SK-N-SH treated with all-trans-retinoic acid at 6 μM for 48 hours (cell line): Measurements from ENCODE around the gene AP2M1.

ENCODE experiments used
- ATAC-seq: fragments of 200-7000 bp; cut with Tn5 transposase; 3 replicates; pipeline ENCODE4 v1.9.1; 2020; ENCODE audit warnings: mild to moderate bottlenecking, moderate library complexity
- ARNTL ChIP-seq: fragments of 450-650 bp; formaldehyde crosslinking; IDR thresholded peaks from 2 replicates; pipeline ENCODE4 v1.5.0; 2020; ENCODE audit warnings: low read depth, mild to moderate bottlenecking, moderate library complexity, borderline replicate concordance
- CREB5 ChIP-seq: fragments of 250-450 bp; sonication (Bioruptor Pico); IDR thresholded peaks from 2 replicates; pipeline ENCODE4 v1.5.1; 2020; ENCODE audit warnings: low read depth, mild to moderate bottlenecking, moderate library complexity
- CSDC2 ChIP-seq: fragments of 250-450 bp; sonication (Bioruptor Pico); IDR thresholded peaks from 2 replicates; pipeline ENCODE4 v1.5.0; 2020; ENCODE audit warnings: mild to moderate bottlenecking, moderate library complexity
- CSRNP3 ChIP-seq: fragments of 250-450 bp; sonication (Bioruptor Pico); IDR thresholded peaks from 2 replicates; pipeline ENCODE4 v1.5.1; 2021; ENCODE audit warnings: mild to moderate bottlenecking, moderate library complexity
- ESRRG ChIP-seq: fragments of 250-450 bp; sonication (Bioruptor Pico); IDR thresholded peaks from 2 replicates; pipeline ENCODE4 v1.6.1; 2021; ENCODE audit warnings: mild to moderate bottlenecking
- GLIS3 ChIP-seq: fragments of 250-450 bp; sonication (Bioruptor Pico); IDR thresholded peaks from 2 replicates; pipeline ENCODE4 v1.5.0; 2020; ENCODE audit warnings: mild to moderate bottlenecking, moderate library complexity
- ISL1 ChIP-seq: fragments of 250-450 bp; sonication (Bioruptor Pico); IDR thresholded peaks from 2 replicates; pipeline ENCODE4 v2.1.2; 2022; ENCODE audit warnings: mild to moderate bottlenecking, moderate library complexity
- OSR1 ChIP-seq: fragments of 250-450 bp; sonication (Bioruptor Pico); IDR thresholded peaks from 2 replicates; pipeline ENCODE4 v1.8.0; 2022; ENCODE audit warnings: moderate library complexity, mild to moderate bottlenecking, inconsistent platforms
- PPARA ChIP-seq: fragments of 250-450 bp; sonication (Bioruptor Pico); IDR thresholded peaks from 2 replicates; pipeline ENCODE4 v1.5.0; 2020; ENCODE audit warnings: mild to moderate bottlenecking, borderline replicate concordance
- RARB ChIP-seq: fragments of 250-450 bp; sonication (Bioruptor Pico); IDR thresholded peaks from 2 replicates; pipeline ENCODE4 v1.8.0; 2021; ENCODE audit warnings: mild to moderate bottlenecking, moderate library complexity
- TCF4 ChIP-seq: fragments of 250-450 bp; sonication (Bioruptor Pico); IDR thresholded peaks from 2 replicates; pipeline ENCODE4 v1.8.0; 2021; ENCODE audit warnings: mild to moderate bottlenecking, moderate library complexity, borderline replicate concordance
- TOX ChIP-seq: fragments of 250-450 bp; sonication (Bioruptor Pico); IDR thresholded peaks from 2 replicates; pipeline ENCODE4 v1.8.0; 2021; ENCODE audit warnings: mild to moderate bottlenecking, moderate library complexity, borderline replicate concordance
- TSHZ2 ChIP-seq: fragments of 250-450 bp; sonication (Bioruptor Pico); IDR thresholded peaks from 2 replicates; pipeline ENCODE4 v1.5.0; 2020; ENCODE audit warnings: mild to moderate bottlenecking, moderate library complexity
- ZFP3 ChIP-seq: fragments of 250-450 bp; sonication (Bioruptor Pico); IDR thresholded peaks from 2 replicates; pipeline ENCODE4 v1.5.0; 2020; ENCODE audit warnings: mild to moderate bottlenecking, moderate library complexity
- ZFP30 ChIP-seq: fragments of 450-650 bp; formaldehyde crosslinking; IDR thresholded peaks from 2 replicates; pipeline ENCODE4 v1.5.0; 2022; ENCODE audit warnings: mild to moderate bottlenecking, moderate library complexity
- ZNF565 ChIP-seq: fragments of 450-650 bp; formaldehyde crosslinking; conservative IDR thresholded peaks from 2 replicates; pipeline ENCODE4 v1.5.0; 2020; ENCODE audit warnings: low read depth, mild to moderate bottlenecking, moderate library complexity
- ZNF70 ChIP-seq: fragments of 450-650 bp; formaldehyde crosslinking; IDR thresholded peaks from 2 replicates; pipeline ENCODE4 v1.5.0; 2020; ENCODE audit warnings: mild to moderate bottlenecking, moderate library complexity
- ZNF8 ChIP-seq: fragments of 450-650 bp; formaldehyde crosslinking; IDR thresholded peaks from 2 replicates; pipeline ENCODE4 v1.5.0; 2020; ENCODE audit warnings: mild to moderate bottlenecking, moderate library complexity

AP2M1 gene

GRCh38 chr3:184203526-184203925, 28.9 kb downstream of the AP2M1 start:
- no peak for ATAC-seq
- no peak for TF ChIP-seq TSHZ2 (CRISPR knock-in tag)
- no peak for TF ChIP-seq PPARA
- TF ChIP-seq RARB (CRISPR knock-in tag) = no peak

- no peak for ATAC-seq
- TF ChIP-seq PPARA (no peak), RARB (CRISPR knock-in tag) (no peak)
Observed at GRCh38 chr3:184209146-184209923, 34.7 kb downstream of the AP2M1 start.

GRCh38 chr3:184211297-184211696, 36.6 kb downstream of the AP2M1 start:
- no peak for TF ChIP-seq OSR1
- TF ChIP-seq CSRNP3 = peak; percentile 91
- no peak for TF ChIP-seq ARNTL
- TF ChIP-seq CSDC2 (CRISPR knock-in tag) = no peak
- TF ChIP-seq TSHZ2 (CRISPR knock-in tag) = peak; percentile 97
- 0 out of 2 replicates have a peak, but pooled peaks have one; percentile 49 for TF ChIP-seq ZFP3 (CRISPR knock-in tag)
- peak; percentile 99 for TF ChIP-seq TCF4
- no peak for TF ChIP-seq TOX
- peak; percentile 94 for TF ChIP-seq ESRRG (CRISPR knock-in tag)
- peak; percentile 31; the same call in 1 of the 2 replicates for TF ChIP-seq ZNF8 (CRISPR knock-in tag)
- TF ChIP-seq PPARA = no peak
- TF ChIP-seq GLIS3 (CRISPR knock-in tag) = peak; percentile 89; the same call in 1 of the 2 replicates
- TF ChIP-seq ISL1 (CRISPR knock-in tag) = peak; percentile 90
- TF ChIP-seq CREB5 (CRISPR knock-in tag) = 0 out of 2 replicates have a peak, but pooled peaks have one; percentile 34
- ATAC-seq = no peak; the same call in 2 of the 3 replicates

GRCh38 chr3:184211718-184212117, 37.1 kb downstream of the AP2M1 start:
- TF ChIP-seq TCF4 = no peak; the same call in 1 of the 2 replicates
- no peak for TF ChIP-seq ZFP30 (CRISPR knock-in tag)
- no peak for TF ChIP-seq ISL1 (CRISPR knock-in tag)
- no peak for TF ChIP-seq ZNF565 (CRISPR knock-in tag)
- TF ChIP-seq ZNF8 (CRISPR knock-in tag) = no peak
- TF ChIP-seq TOX = no peak
- no peak for TF ChIP-seq CSRNP3
- TF ChIP-seq ZNF70 (CRISPR knock-in tag) = no peak; the same call in 1 of the 2 replicates
- TF ChIP-seq CSDC2 (CRISPR knock-in tag) = no peak
- peak; percentile 55; the same call in 1 of the 3 replicates for ATAC-seq
